ENCODE results near the gene ARMC6. TPM values are rescaled to one million over a fixed set of nuclear protein-coding genes. Genes with fewer than 3 reads are reported as not detected.

ARMC6 gene
- total RNA-seq, result 26.4 and 29.7 TPM in 2 replicates
- polyA plus RNA-seq, result 25.8 and 30.8 TPM in 2 replicates

- Histone ChIP-seq H3K4me2 (peak within 1 kb of the TSS; percentile 98), H3K79me2 (peaks cover 78% of the 10 kb centered on the region), H3K4me1 (ENCODE audit: insufficient read depth) (peaks cover 2% of the 10 kb centered on the region), H2AFZ (peak within 1 kb of the TSS; percentile 96), H3K4me3 (peak within 1 kb of the TSS; percentile 86), H3K36me3 (replicated peaks; ENCODE audit: insufficient read depth, low read depth) (no peaks in the 10 kb centered on the region), H3K27ac (peak within 1 kb of the TSS; percentile 98), H3K9me2 (replicated peaks; ENCODE audit: insufficient read depth) (no peaks in the 10 kb centered on the region), H4K20me1 (ENCODE audit: insufficient read depth, poor library complexity, severe bottlenecking) (peaks cover 14% of the 10 kb centered on the region), H3K9me3 (ENCODE audit: low read depth) (no peaks in the 10 kb centered on the region), H3K27me3 (no peaks in the 10 kb centered on the region)
- peak; percentile 95 for DNase-seq (ENCODE audit: low spot score)
- WGBS (ENCODE audit: low lambda C conversion rate, missing lambda C conversion rate), result under 1% methylated on average over 68 of the region's 94 CpGs
- no peak for TF ChIP-seq EZH2phosphoT487 (IDR thresholded peaks at IDR 0.05; ENCODE audit: low read depth, severe bottlenecking, unreplicated experiment)
- no peak for TF ChIP-seq CTCF (IDR thresholded peaks at IDR 0.05; ENCODE audit: poor library complexity)
- TF ChIP-seq EZH2 (IDR thresholded peaks at IDR 0.05; ENCODE audit: borderline replicate concordance), result no peak
Observed at GRCh38 chr19:19033426-19034203, at the start of gene ARMC6, which contains the start of gene SUGP2. Gene ARMC6, plus strand, starts transcription at chr19:19033603. Its CDS starts 607 bp downstream, at chr19:19034210. Gene SUGP2, minus strand, starts transcription at chr19:19033517. Its CDS starts 2,446 bp downstream, at chr19:19031071.

GRCh38 chr19:18984251-18984650 is 49.2 kb upstream of the ARMC6 start:
- no peak overlapping the region for H2AFZ ChIP-seq
- no peak overlapping the region for H3K4me2 ChIP-seq
- H4K20me1 ChIP-seq (ENCODE audit: insufficient read depth, poor library complexity, severe bottlenecking), result no peaks in the 10 kb centered on the region
- TF ChIP-seq EZH2 (IDR thresholded peaks at IDR 0.05; ENCODE audit: borderline replicate concordance), result no peak
- H3K4me3 ChIP-seq, result no peak overlapping the region
- no peaks in the 10 kb centered on the region for H3K36me3 ChIP-seq (replicated peaks; ENCODE audit: insufficient read depth, low read depth)
- no peak for DNase-seq (ENCODE audit: low spot score)
- no peaks in the 10 kb centered on the region for H3K27me3 ChIP-seq
- H3K4me1 ChIP-seq (ENCODE audit: insufficient read depth), result no peaks in the 10 kb centered on the region
- WGBS (ENCODE audit: low lambda C conversion rate, missing lambda C conversion rate), result 71% methylated on average over 3 of the region's 3 CpGs
- no peaks in the 10 kb centered on the region for H3K9me2 ChIP-seq (replicated peaks; ENCODE audit: insufficient read depth)
- no peak overlapping the region for H3K27ac ChIP-seq
- H3K9me3 ChIP-seq (ENCODE audit: low read depth), result no peaks in the 10 kb centered on the region
- no peaks in the 10 kb centered on the region for H3K79me2 ChIP-seq

- no peak overlapping the region for H3K4me2 ChIP-seq
- no peaks in the 10 kb centered on the region for H4K20me1 ChIP-seq (ENCODE audit: insufficient read depth, poor library complexity, severe bottlenecking)
- no peak overlapping the region for H3K27ac ChIP-seq
- no peaks in the 10 kb centered on the region for H3K9me3 ChIP-seq (ENCODE audit: low read depth)
- no peaks in the 10 kb centered on the region for H3K36me3 ChIP-seq (replicated peaks; ENCODE audit: insufficient read depth, low read depth)
- WGBS (ENCODE audit: low lambda C conversion rate, missing lambda C conversion rate), result 78% methylated on average over 7 of the region's 7 CpGs
- no peak for TF ChIP-seq EZH2 (IDR thresholded peaks at IDR 0.05; ENCODE audit: borderline replicate concordance)
- no peak for TF ChIP-seq EZH2phosphoT487 (IDR thresholded peaks at IDR 0.05; ENCODE audit: low read depth, severe bottlenecking, unreplicated experiment)
- TF ChIP-seq CTCF (IDR thresholded peaks at IDR 0.05; ENCODE audit: poor library complexity), result no peak
- no peak overlapping the region for H3K4me3 ChIP-seq
- H3K4me1 ChIP-seq (ENCODE audit: insufficient read depth), result no peaks in the 10 kb centered on the region
- no peaks in the 10 kb centered on the region for H3K9me2 ChIP-seq (replicated peaks; ENCODE audit: insufficient read depth)
- H2AFZ ChIP-seq, result no peak overlapping the region
- DNase-seq (ENCODE audit: low spot score), result no peak
- H3K27me3 ChIP-seq, result no peaks in the 10 kb centered on the region
- no peaks in the 10 kb centered on the region for H3K79me2 ChIP-seq
Observed at GRCh38 chr19:18985257-18985656, 48.1 kb upstream of the ARMC6 start.

- no peak for DNase-seq (ENCODE audit: low spot score)
- Histone ChIP-seq H3K27me3 (no peaks in the 10 kb centered on the region), H3K27ac (no peak overlapping the region), H4K20me1 (ENCODE audit: insufficient read depth, poor library complexity, severe bottlenecking) (no peaks in the 10 kb centered on the region), H3K79me2 (no peaks in the 10 kb centered on the region), H2AFZ (no peak overlapping the region), H3K4me3 (no peak overlapping the region), H3K4me2 (no peak overlapping the region), H3K9me2 (replicated peaks; ENCODE audit: insufficient read depth) (no peaks in the 10 kb centered on the region), H3K36me3 (replicated peaks; ENCODE audit: insufficient read depth, low read depth) (no peaks in the 10 kb centered on the region), H3K9me3 (ENCODE audit: low read depth) (no peaks in the 10 kb centered on the region), H3K4me1 (ENCODE audit: insufficient read depth) (no peaks in the 10 kb centered on the region)
- 58% methylated on average over 4 of the region's 4 CpGs for WGBS (ENCODE audit: low lambda C conversion rate, missing lambda C conversion rate)
- TF ChIP-seq CTCF (IDR thresholded peaks at IDR 0.05; ENCODE audit: poor library complexity), result no peak
Observed at GRCh38 chr19:18987456-18987855, 45.9 kb upstream of the ARMC6 start.
